Uterus (tissue), 4 donors: ENCODE data around the gene TMC4. TPM values are rescaled to one million over a fixed set of nuclear protein-coding genes. Genes with fewer than 3 reads are reported as not detected.

Experiments used
- DNase-seq, 2 donors: peaks; one replicate each; pipeline ENCODE4 v3.0.0-alpha.2; 2019 to 2020
- H3K27ac ChIP-seq, 2 donors: fragments of 200-600 bp; sonication (generic); 1 replicate in 1 of 2; 2 replicates in 1 of 2; pipeline ENCODE4 v1.5.1; 2016 to 2018
- H3K27me3 ChIP-seq, 2 donors: fragments of 200-600 bp; sonication (generic); one replicate each; pipeline ENCODE4 v1.5.1; 2018 to 2019; ENCODE audit warnings: control low read depth in 1 of 2
- H3K36me3 ChIP-seq, 2 donors: fragments of 200-600 bp; sonication (generic); one replicate each; pipeline ENCODE4 v1.5.1; 2019; ENCODE audit warnings: control low read depth in 1 of 2
- H3K4me1 ChIP-seq, 2 donors: fragments of 200-600 bp; sonication (generic); one replicate each; pipeline ENCODE4 v1.5.1; 2018 to 2019; ENCODE audit warnings: control low read depth in 1 of 2
- H3K4me3 ChIP-seq, 2 donors: fragments of 200-600 bp; sonication (generic); 1 replicate in 1 of 2; 2 replicates in 1 of 2; pipeline ENCODE4 v1.5.1; 2018 to 2019; ENCODE audit warnings: mild to moderate bottlenecking in 1 of 2
- H3K9me3 ChIP-seq, 2 donors: fragments of 200-600 bp; sonication (generic); one replicate each; pipeline ENCODE4 v1.5.1; 2019; ENCODE audit warnings: control low read depth in 1 of 2
- POLR2A ChIP-seq, 2 donors: fragments of 450-650 bp; IDR thresholded peaks; one replicate each; pipeline ENCODE4 v1.6.1; 2016; ENCODE audit warnings: antibody characterized with exemption in 2 of 2, mild to moderate bottlenecking in 1 of 2, moderate library complexity in 1 of 2
- intact Hi-C: fragments of 100-400 bp; cut with DNase I; formaldehyde crosslinking; loops from one replicate; pipeline ENCODE4 v1.15.1; 2023; ENCODE audit warnings: low total_unique reads
- total RNA-seq, 4 donors: library from RNA; depleted of rRNA in 3 of 4; stranded (reverse); fragments of >200 nt in 3 of 4; gene quantifications; one replicate each; pipeline versions ENCODE4 v1.1.0 to v1.2.4, GENCODE V29; 2014 to 2023
- TF ChIP-seq, protein P1 (sequence below), 4 experiments: fragments of 200-600 bp in 2 of 4; fragments of 450-650 bp in 2 of 4; sonication (generic) in 2 of 4; IDR thresholded peaks; one replicate each; pipeline ENCODE4 v1.5.1; 2016 to 2019; ENCODE audit warnings: antibody characterized with exemption in 4 of 4, mild to moderate bottlenecking in 2 of 4, moderate library complexity in 1 of 4
- donor health status: DM: yes; HTN: yes; CAD: no.

Gene TMC4
- total RNA-seq, 4 donors from 2014 or later, result 1.3 to 31.0 (median 3.0) TPM; not detected in 1

GRCh38 chr19:54169149-54169740 is 3.7 kb downstream of the TMC4 start:
- DNase-seq, result no peak
- no peak overlapping the region for H3K4me3 ChIP-seq

DNA sequence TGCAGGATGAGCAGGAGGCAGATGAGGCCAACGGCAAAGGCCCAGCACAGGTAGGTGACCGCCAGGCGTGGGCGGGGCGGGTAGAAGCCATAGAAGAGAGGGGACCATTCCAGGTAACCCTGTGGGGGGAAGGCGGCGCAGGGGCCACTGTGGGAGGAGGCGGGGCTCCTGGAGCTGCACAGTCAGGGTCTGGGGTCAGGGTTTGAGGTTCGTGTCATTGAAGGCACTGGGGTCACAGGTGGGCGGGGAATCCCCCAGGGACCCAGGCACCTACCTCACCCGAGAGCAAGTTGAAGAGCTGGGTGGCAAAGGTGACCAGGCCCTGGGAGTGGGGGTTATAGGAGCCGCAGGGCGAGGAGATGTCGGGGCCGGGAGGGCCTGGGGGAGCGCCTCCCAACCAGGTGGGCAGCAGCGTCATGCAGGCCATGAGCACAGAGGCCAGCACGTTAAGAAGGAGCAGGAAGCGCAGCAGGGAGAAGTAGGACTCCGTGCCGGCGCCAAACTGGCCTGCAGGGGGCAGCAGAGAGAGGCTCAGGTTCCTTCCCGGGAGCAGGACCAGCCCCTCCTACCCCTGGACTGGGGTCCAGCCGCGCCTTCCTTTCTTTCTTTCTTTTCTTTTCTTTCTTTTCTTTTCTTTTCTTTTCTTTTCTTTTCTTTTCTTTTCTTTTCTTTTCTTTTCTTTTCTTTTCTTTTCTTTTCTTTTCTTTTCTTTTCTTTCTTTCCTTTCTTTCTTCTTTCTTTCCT is 4.6 kb downstream of the TMC4 start:
- H3K4me3 ChIP-seq, result no peak overlapping the region
- no peaks in the 10 kb centered on the region for H3K36me3 ChIP-seq
- no peak overlapping the region for H3K27ac ChIP-seq
- H3K9me3 ChIP-seq, result no peaks in the 10 kb centered on the region
- intact Hi-C loops, result no loop called here
- TF ChIP-seq POLR2A (IDR thresholded peaks at IDR 0.05), result no peak
- TF ChIP-seq, protein P1, sequence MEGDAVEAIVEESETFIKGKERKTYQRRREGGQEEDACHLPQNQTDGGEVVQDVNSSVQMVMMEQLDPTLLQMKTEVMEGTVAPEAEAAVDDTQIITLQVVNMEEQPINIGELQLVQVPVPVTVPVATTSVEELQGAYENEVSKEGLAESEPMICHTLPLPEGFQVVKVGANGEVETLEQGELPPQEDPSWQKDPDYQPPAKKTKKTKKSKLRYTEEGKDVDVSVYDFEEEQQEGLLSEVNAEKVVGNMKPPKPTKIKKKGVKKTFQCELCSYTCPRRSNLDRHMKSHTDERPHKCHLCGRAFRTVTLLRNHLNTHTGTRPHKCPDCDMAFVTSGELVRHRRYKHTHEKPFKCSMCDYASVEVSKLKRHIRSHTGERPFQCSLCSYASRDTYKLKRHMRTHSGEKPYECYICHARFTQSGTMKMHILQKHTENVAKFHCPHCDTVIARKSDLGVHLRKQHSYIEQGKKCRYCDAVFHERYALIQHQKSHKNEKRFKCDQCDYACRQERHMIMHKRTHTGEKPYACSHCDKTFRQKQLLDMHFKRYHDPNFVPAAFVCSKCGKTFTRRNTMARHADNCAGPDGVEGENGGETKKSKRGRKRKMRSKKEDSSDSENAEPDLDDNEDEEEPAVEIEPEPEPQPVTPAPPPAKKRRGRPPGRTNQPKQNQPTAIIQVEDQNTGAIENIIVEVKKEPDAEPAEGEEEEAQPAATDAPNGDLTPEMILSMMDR (IDR thresholded peaks at IDR 0.05), result peak; percentile 74 to 87 (median 79)
- no peaks in the 10 kb centered on the region for H3K27me3 ChIP-seq
- no peaks in the 10 kb centered on the region for H3K4me1 ChIP-seq
- DNase-seq, result peak; percentile 89 to 91

More at GRCh38 chr19:54169149-54169740, 3.7 kb downstream of the TMC4 start:
- Histone ChIP-seq H3K36me3 (no peaks in the 10 kb centered on the region), H3K27ac (no peak overlapping the region), H3K9me3 (no peaks in the 10 kb centered on the region), H3K4me1 (no peaks in the 10 kb centered on the region), H3K27me3 (no peaks in the 10 kb centered on the region)
- TF ChIP-seq, protein P1 (IDR thresholded peaks at IDR 0.05), result no peak
- TF ChIP-seq POLR2A (IDR thresholded peaks at IDR 0.05), result no peak
- intact Hi-C loops, result no loop called here

- Histone ChIP-seq H3K27ac (no peak overlapping the region), H3K36me3 (no peaks in the 10 kb centered on the region), H3K4me3 (no peak overlapping the region), H3K4me1 (no peaks in the 10 kb centered on the region), H3K9me3 (no peaks in the 10 kb centered on the region), H3K27me3 (no peaks in the 10 kb centered on the region)
- no peak for DNase-seq
- no peak for TF ChIP-seq POLR2A (IDR thresholded peaks at IDR 0.05)
- TF ChIP-seq, protein P1 (IDR thresholded peaks at IDR 0.05), result no peak
- intact Hi-C loops, result no loop called here
Measured at GRCh38 chr19:54165222-54165621, 7.7 kb downstream of the TMC4 start.

GRCh38 chr19:54164369-54165068 is 8.4 kb downstream of the TMC4 start:
- intact Hi-C loops, result no loop called here
- Histone ChIP-seq H3K4me3 (no peak overlapping the region), H3K27ac (no peak overlapping the region), H3K4me1 (no peaks in the 10 kb centered on the region), H3K36me3 (no peaks in the 10 kb centered on the region), H3K27me3 (no peaks in the 10 kb centered on the region), H3K9me3 (no peaks in the 10 kb centered on the region)
- TF ChIP-seq, protein P1 (IDR thresholded peaks at IDR 0.05), result no peak
- TF ChIP-seq POLR2A (IDR thresholded peaks at IDR 0.05), result no peak
- DNase-seq, result peak in 1 of 2 donors; percentile 61

- peaks cover 0 to 4% of the 10 kb centered on the region in 2 donors for H3K4me1 ChIP-seq
- H3K4me3 ChIP-seq, result no peak overlapping the region
- H3K27ac ChIP-seq, result no peak overlapping the region
Measured at GRCh38 chr19:54162884-54163283, 10.1 kb downstream of the TMC4 start.

More at GRCh38 chr19:54162884-54163283, 10.1 kb downstream of the TMC4 start:
- DNase-seq, result no peak
- intact Hi-C loops, result no loop called here
- no peaks in the 10 kb centered on the region for H3K9me3 ChIP-seq
- TF ChIP-seq, protein P1 (IDR thresholded peaks at IDR 0.05), result no peak
- TF ChIP-seq POLR2A (IDR thresholded peaks at IDR 0.05), result no peak
- no peaks in the 10 kb centered on the region for H3K27me3 ChIP-seq
- H3K36me3 ChIP-seq, result no peaks in the 10 kb centered on the region
